HEK293 (cell line): ENCODE measurements around the gene SLC7A1.
A peak's percentile ranks its signal among the peaks of the same experiment; 100 is the strongest.

Experiments used
- CTCF ChIA-PET: fragments of 350-600 bp; formaldehyde crosslinking; extraction: SDS; loops from one replicate; lab custom pipeline; 2021; ENCODE audit warnings: antibody characterized with exemption; lab: Yijun Ruan, JAX
- POLR2A ChIA-PET: fragments of 300-600 bp; formaldehyde crosslinking; extraction: SDS; loops from one replicate; lab custom pipeline; 2020; ENCODE audit warnings: antibody characterized with exemption, inconsistent platforms; lab: Yijun Ruan, JAX
- H3K27ac ChIP-seq: fragments of 200-500 bp; sonication (Bioruptor generic); 2 replicates; pipeline ENCODE4 v1.5.1; 2014; ENCODE audit warnings: low read depth, low read length, control low read depth, inconsistent platforms; ENCODE audit errors: extremely low read depth
- H3K36me3 ChIP-seq, 2 experiments: fragments of 200-500 bp in 1 of 2; sonication (Bioruptor generic) in 1 of 2; 1 replicate in 1 of 2; 2 replicates in 1 of 2; pipeline ENCODE4 v1.5.1; 2014 to 2017; ENCODE audit warnings: inconsistent platforms in 2 of 2, low read length in 2 of 2; ENCODE audit not compliant: control insufficient read depth in 2 of 2, insufficient read depth in 1 of 2
- H3K4me1 ChIP-seq: fragments of 200-500 bp; sonication (Bioruptor generic); 2 replicates; pipeline ENCODE4 v1.5.1; 2014; ENCODE audit warnings: mild to moderate bottlenecking, low read length, inconsistent platforms; ENCODE audit not compliant: control insufficient read depth, insufficient read depth
- H3K4me3 ChIP-seq: 2 replicates; pipeline ENCODE4 v1.5.1; 2011; ENCODE audit warnings: low read depth, mild to moderate bottlenecking, control low read depth, low read length, moderate library complexity
- H3K9me3 ChIP-seq: fragments of 200-500 bp; sonication (Bioruptor generic); 2 replicates; pipeline ENCODE4 v1.5.1; 2014; ENCODE audit warnings: low read depth, low read length, inconsistent platforms; ENCODE audit not compliant: control insufficient read depth, insufficient read depth
- FEZF1 ChIP-seq: fragments of 450-650 bp; formaldehyde crosslinking; IDR thresholded peaks from 2 replicates; pipeline ENCODE4 v1.5.1; 2016; ENCODE audit warnings: missing biosample characterization, missing genetic modification characterization
- HIC1 ChIP-seq: fragments of 450-650 bp; formaldehyde crosslinking; IDR thresholded peaks from 2 replicates; pipeline ENCODE4 v1.5.1; 2016; ENCODE audit warnings: missing biosample characterization, missing genetic modification characterization
- HOXC10 ChIP-seq: sonication (generic); formaldehyde crosslinking; IDR thresholded peaks from 2 replicates; pipeline ENCODE4 v1.8.1; 2023; ENCODE audit warnings: mild to moderate bottlenecking, missing genetic modification reagents
- KLF10 ChIP-seq: fragments of 450-650 bp; IDR thresholded peaks from 2 replicates; pipeline ENCODE4 v1.5.1; 2018; ENCODE audit warnings: missing biosample characterization, mild to moderate bottlenecking, missing genetic modification characterization
- KLF9 ChIP-seq: fragments of 450-650 bp; formaldehyde crosslinking; IDR thresholded peaks from 2 replicates; pipeline ENCODE4 v1.5.1; 2016; ENCODE audit warnings: missing biosample characterization, missing genetic modification characterization, low read depth
- TSHZ1 ChIP-seq: fragments of 450-650 bp; formaldehyde crosslinking; IDR thresholded peaks from 2 replicates; pipeline ENCODE4 v1.5.1; 2016; ENCODE audit warnings: missing biosample characterization, missing genetic modification characterization, borderline replicate concordance
- ZBTB20 ChIP-seq: fragments of 450-650 bp; formaldehyde crosslinking; IDR thresholded peaks from 2 replicates; pipeline ENCODE4 v1.5.1; 2016; ENCODE audit warnings: missing biosample characterization, missing genetic modification characterization
- ZBTB26 ChIP-seq: fragments of 450-650 bp; formaldehyde crosslinking; optimal IDR thresholded peaks from 2 replicates; pipeline ENCODE3; 2016; ENCODE audit warnings: missing biosample characterization, mild to moderate bottlenecking, missing genetic modification characterization
- ZBTB49 ChIP-seq: fragments of 450-650 bp; formaldehyde crosslinking; IDR thresholded peaks from 2 replicates; pipeline ENCODE4 v1.5.1; 2016; ENCODE audit warnings: missing biosample characterization, missing genetic modification characterization, low read depth
- ZEB2 ChIP-seq: fragments of 450-650 bp; formaldehyde crosslinking; IDR thresholded peaks from 2 replicates; pipeline ENCODE4 v1.5.1; 2016; ENCODE audit warnings: missing biosample characterization, missing genetic modification characterization
- ZIC2 ChIP-seq: fragments of 450-650 bp; formaldehyde crosslinking; IDR thresholded peaks from 2 replicates; pipeline ENCODE4 v1.5.1; 2016; ENCODE audit warnings: missing biosample characterization, missing genetic modification characterization
- ZNF121 ChIP-seq: fragments of 450-650 bp; formaldehyde crosslinking; IDR thresholded peaks from 2 replicates; pipeline ENCODE4 v1.5.1; 2016; ENCODE audit warnings: missing biosample characterization, missing genetic modification characterization
- ZNF184 ChIP-seq: fragments of 450-650 bp; IDR thresholded peaks from 2 replicates; pipeline ENCODE4 v1.5.1; 2018; ENCODE audit warnings: missing biosample characterization, mild to moderate bottlenecking, missing genetic modification characterization
- ZNF248 ChIP-seq: fragments of 450-650 bp; formaldehyde crosslinking; IDR thresholded peaks from 2 replicates; pipeline ENCODE4 v1.5.1; 2017; ENCODE audit warnings: missing biosample characterization, missing genetic modification characterization
- ZNF335 ChIP-seq: fragments of 450-650 bp; formaldehyde crosslinking; conservative IDR thresholded peaks from 2 replicates; pipeline ENCODE4 v1.5.1; 2016; ENCODE audit warnings: missing biosample characterization, missing genetic modification characterization
- ZNF423 ChIP-seq: fragments of 450-650 bp; formaldehyde crosslinking; IDR thresholded peaks from 2 replicates; pipeline ENCODE4 v1.5.1; 2016; ENCODE audit warnings: missing biosample characterization, missing genetic modification characterization
- ZNF629 ChIP-seq: fragments of 450-650 bp; formaldehyde crosslinking; IDR thresholded peaks from 2 replicates; pipeline ENCODE4 v1.5.1; 2017; ENCODE audit warnings: missing biosample characterization, missing genetic modification characterization
- ZNF645 ChIP-seq: fragments of 450-650 bp; formaldehyde crosslinking; IDR thresholded peaks from 2 replicates; pipeline ENCODE4; 2016; ENCODE audit warnings: missing biosample characterization, missing genetic modification characterization
- ZNF704 ChIP-seq: fragments of 450-650 bp; formaldehyde crosslinking; IDR thresholded peaks from 2 replicates; pipeline ENCODE4 v1.5.1; 2016; ENCODE audit warnings: missing biosample characterization, missing genetic modification characterization

SLC7A1 gene

GRCh38 chr13:29597246-29597645 lies 1.8 kb upstream of the SLC7A1 start:
- no peaks in the 10 kb centered on the region for H3K9me3 ChIP-seq
- CTCF ChIA-PET, result interaction anchor here (1.1 kb wide), 1 partner anchor 89 kb away, joined by 5 read pairs; no protein-coding TSS in a partner anchor
- TF ChIP-seq ZNF629 (tag by site-specific recombination) (no peak), ZBTB49 (no peak), ZNF335 (tag by site-specific recombination) (no peak)
- POLR2A ChIA-PET, result interaction anchor here (1.4 kb wide), 1 partner anchor 9 kb away, joined by 5 read pairs; no protein-coding TSS in a partner anchor
- H3K4me3 ChIP-seq, result no peak overlapping the region
- no peaks in the 10 kb centered on the region for H3K36me3 ChIP-seq
- no peak overlapping the region for H3K27ac ChIP-seq
- no peaks in the 10 kb centered on the region for H3K4me1 ChIP-seq

GRCh38 chr13:29596064-29596418 lies 553 bp upstream of the SLC7A1 start:
- no peaks in the 10 kb centered on the region for H3K36me3 ChIP-seq
- CTCF ChIA-PET, result no interaction called here
- H3K4me1 ChIP-seq, result no peaks in the 10 kb centered on the region
- POLR2A ChIA-PET, result interaction anchor here (1.4 kb wide), 1 partner anchor 10 kb away, joined by 5 read pairs; no protein-coding TSS in a partner anchor
- TF ChIP-seq ZBTB20 (no peak), ZNF335 (tag by site-specific recombination) (peak; percentile 32; the same call in 1 of the 2 replicates), ZNF423 (no peak), ZNF121 (0 out of 2 replicates have a peak, but pooled peaks have one; percentile 52), ZNF248 (no peak), HOXC10 (CRISPR knock-in tag) (no peak), TSHZ1 (no peak), ZNF184 (tag by site-specific recombination) (no peak), ZNF704 (tag by site-specific recombination) (no peak)
- H3K4me3 ChIP-seq, result peak overlapping the region; percentile 34
- no peaks in the 10 kb centered on the region for H3K9me3 ChIP-seq
- no peak overlapping the region for H3K27ac ChIP-seq

GRCh38 chr13:29594710-29595379 lies 643 bp downstream of the SLC7A1 start:
- H3K9me3 ChIP-seq, result no peaks in the 10 kb centered on the region
- peak overlapping the region; percentile 75 for H3K4me3 ChIP-seq
- ChIA-PET CTCF (no interaction called here), POLR2A (no interaction called here)
- H3K27ac ChIP-seq, result peak overlapping the region; percentile 96; the same call in 1 of the 2 replicates
- H3K4me1 ChIP-seq, result no peaks in the 10 kb centered on the region
- peaks cover 0 to 2% of the 10 kb centered on the region in 2 experiments; a peak in 1 of 3 replicates for H3K36me3 ChIP-seq
- TF ChIP-seq ZIC2 (tag by site-specific recombination) (peak; percentile 78), ZEB2 (tag by site-specific recombination) (peak; percentile 36; the same call in 1 of the 2 replicates), KLF10 (tag by site-specific recombination) (peak; percentile 39; the same call in 1 of the 2 replicates), ZBTB26 (tag by site-specific recombination) (peak; percentile 93), ZNF645 (no peak), ZBTB20 (peak; percentile 49; the same call in 1 of the 2 replicates), KLF9 (0 out of 2 replicates have a peak, but pooled peaks have one; percentile 35), FEZF1 (tag by site-specific recombination) (no peak), HIC1 (tag by site-specific recombination) (peak; percentile 82)
